Hepatocyte (in vitro differentiated cells): ENCODE data around the gene RHEBL1.

Source experiments
- CTCF ChIP-seq: fragments of 200-600 bp; sonication (generic); IDR thresholded peaks from 2 replicates; pipeline ENCODE4 v1.5.1; 2016; ENCODE audit warnings: antibody characterized with exemption, mild to moderate bottlenecking; ENCODE audit not compliant: poor library complexity
- EZH2 ChIP-seq: fragments of 200-600 bp; sonication (generic); IDR thresholded peaks from 2 replicates; pipeline ENCODE4 v1.6.1; 2016; ENCODE audit warnings: antibody characterized with exemption, mild to moderate bottlenecking, borderline replicate concordance

GRCh38 chr12:49079793-49080192 lies 10.0 kb upstream of the RHEBL1 start:
- TF ChIP-seq CTCF, result no peak
- TF ChIP-seq EZH2, result no peak
